ENCODE results near the gene LBX1.

DNA sequence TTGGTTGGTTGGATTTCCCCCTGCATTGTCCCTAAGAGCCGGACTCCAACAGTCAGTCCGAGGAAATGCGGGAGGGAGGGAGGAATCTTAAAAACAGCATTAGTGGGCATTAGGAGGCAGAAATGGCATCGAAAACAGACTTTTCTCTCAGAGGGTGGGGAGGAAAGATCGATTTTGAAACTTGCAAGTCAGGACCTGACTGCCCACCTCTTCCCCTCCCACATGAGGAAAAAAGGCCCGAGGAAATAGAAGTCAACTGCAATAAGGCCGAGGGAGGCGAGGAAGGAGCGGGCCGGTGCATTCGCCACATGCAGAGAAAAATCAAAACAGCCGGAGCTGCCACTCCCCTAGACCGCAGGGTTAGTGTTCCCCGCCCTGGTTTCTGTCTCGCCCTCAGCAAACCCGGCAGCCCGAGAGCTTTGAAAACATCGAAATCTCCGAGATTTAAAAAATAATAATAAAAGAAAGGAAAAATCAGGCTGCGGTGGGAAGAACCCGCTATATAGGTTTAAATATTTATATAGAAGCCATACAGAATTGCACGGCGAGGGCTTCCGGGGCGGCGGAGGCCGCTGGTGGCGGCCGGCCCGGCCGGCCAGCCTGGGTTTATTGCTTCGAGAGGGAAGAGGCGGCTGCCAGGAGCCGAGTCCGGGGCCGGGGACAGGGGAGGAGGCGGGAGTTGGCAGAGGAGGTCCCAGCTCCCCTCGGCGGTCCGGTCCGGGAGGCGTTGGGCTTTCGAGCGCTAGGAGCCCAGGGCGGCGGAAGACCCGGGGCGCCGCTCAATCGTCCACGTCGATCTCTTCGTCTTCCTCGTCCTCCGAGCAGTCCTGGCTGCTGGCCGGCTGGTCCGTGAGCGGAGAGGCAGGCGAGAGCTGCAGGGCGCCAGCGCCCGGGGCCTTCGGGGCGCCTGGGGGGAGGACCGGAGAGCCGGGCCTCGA, 2.5 kb downstream of the LBX1 start:
- TF ChIP-seq, protein P1, sequence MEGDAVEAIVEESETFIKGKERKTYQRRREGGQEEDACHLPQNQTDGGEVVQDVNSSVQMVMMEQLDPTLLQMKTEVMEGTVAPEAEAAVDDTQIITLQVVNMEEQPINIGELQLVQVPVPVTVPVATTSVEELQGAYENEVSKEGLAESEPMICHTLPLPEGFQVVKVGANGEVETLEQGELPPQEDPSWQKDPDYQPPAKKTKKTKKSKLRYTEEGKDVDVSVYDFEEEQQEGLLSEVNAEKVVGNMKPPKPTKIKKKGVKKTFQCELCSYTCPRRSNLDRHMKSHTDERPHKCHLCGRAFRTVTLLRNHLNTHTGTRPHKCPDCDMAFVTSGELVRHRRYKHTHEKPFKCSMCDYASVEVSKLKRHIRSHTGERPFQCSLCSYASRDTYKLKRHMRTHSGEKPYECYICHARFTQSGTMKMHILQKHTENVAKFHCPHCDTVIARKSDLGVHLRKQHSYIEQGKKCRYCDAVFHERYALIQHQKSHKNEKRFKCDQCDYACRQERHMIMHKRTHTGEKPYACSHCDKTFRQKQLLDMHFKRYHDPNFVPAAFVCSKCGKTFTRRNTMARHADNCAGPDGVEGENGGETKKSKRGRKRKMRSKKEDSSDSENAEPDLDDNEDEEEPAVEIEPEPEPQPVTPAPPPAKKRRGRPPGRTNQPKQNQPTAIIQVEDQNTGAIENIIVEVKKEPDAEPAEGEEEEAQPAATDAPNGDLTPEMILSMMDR (IDR thresholded peaks at IDR 0.05): no peak
- no peak for TF ChIP-seq ZFX (IDR thresholded peaks at IDR 0.05; ENCODE audit: borderline replicate concordance)
